Measurements from ENCODE around the gene ITPR1.

- TF ChIP-seq SP1 (IDR thresholded peaks at IDR 0.05) (no peak), TARDBP (IDR thresholded peaks at IDR 0.05) (no peak), BHLHE40 (IDR thresholded peaks at IDR 0.05; ENCODE audit: borderline replicate concordance) (no peak)
These were observed 120.2 kb downstream of the ITPR1 start for GRCh38 chr3:4613366-4613765.

All from HEK293T (cell line).